AG10803 (cell line): ENCODE results near the gene FAM43A.

ENCODE experiments used
- DNase-seq: peaks from one replicate; pipeline ENCODE4 v3.0.0; 2010; ENCODE audit warnings: low read depth
- H3K4me3 ChIP-seq: 2 replicates; pipeline ENCODE4 v1.5.1; 2011; ENCODE audit warnings: mild to moderate bottlenecking, low read length, control low read depth
- CTCF ChIP-seq: conservative IDR thresholded peaks from 2 replicates; pipeline ENCODE4 v1.5.1; 2011; ENCODE audit warnings: mild to moderate bottlenecking, low read length, control low read depth, inconsistent platforms

Gene FAM43A

DNA sequence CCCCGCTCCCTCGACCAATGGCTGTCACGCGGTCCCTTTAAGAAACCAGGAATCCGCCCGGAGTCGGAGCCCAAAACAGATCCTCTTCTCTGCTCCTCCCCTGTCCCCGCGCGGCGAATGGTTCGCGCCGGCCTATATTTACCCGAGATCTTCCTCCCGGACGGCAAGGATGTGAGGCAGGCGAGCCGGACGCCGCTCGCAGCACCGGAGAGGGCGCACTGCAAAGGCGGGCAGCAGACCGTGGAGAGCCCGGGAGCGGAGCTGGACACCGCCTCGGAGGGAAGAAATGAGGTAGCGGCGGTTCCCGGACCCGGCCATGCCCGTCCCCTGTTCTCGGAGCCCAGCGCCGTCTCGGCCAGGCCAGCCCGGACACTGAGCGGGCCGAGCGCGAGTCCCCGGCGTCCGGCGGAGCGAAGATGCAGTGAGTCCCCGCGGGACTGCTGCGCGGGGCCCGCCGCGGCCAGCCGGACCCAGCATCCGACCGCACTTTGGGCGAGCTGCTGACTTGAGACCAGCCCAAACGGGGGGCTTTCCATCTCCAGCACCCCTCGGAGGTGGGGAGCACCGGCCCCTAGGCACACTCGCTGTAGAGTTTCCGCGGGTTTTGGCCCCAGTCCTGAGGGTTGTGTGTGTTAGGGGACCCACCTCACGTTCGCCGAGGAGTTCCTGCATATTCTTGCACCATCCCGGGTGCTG lies at the start of gene FAM43A:
FAM43A (plus strand) TSS at position 166 of the 696 bp plus-strand sequence. CDS start 944 bp downstream, outside the sequence.
- H3K4me3 ChIP-seq = peak within 1 kb of the TSS; percentile 83
- TF ChIP-seq CTCF = peak; percentile 17; the same call in 1 of the 2 replicates
- peak; percentile 97 for DNase-seq

DNA sequence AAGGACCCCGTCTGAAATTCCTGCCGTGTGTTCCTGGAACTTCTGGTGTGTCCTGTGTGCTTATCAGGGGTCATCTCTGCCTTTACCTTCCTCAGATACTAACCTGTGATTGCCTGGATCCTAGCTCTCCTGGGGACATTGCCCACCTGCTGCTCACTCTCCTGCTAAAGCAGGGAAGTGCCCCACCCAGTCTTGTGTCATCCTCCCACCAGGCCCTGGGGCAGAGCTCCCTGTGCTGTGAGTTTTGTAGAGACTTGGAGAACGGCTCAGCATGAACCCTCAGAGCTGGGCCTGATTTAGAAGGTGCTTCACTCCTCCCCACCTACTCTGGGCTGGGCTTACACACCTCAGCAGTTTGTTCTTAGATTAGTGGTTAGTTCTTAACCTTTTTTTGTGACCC lies 48.6 kb upstream of the FAM43A start:
- DNase-seq = no peak
- no peak overlapping the region for H3K4me3 ChIP-seq
- no peak for TF ChIP-seq CTCF

DNA sequence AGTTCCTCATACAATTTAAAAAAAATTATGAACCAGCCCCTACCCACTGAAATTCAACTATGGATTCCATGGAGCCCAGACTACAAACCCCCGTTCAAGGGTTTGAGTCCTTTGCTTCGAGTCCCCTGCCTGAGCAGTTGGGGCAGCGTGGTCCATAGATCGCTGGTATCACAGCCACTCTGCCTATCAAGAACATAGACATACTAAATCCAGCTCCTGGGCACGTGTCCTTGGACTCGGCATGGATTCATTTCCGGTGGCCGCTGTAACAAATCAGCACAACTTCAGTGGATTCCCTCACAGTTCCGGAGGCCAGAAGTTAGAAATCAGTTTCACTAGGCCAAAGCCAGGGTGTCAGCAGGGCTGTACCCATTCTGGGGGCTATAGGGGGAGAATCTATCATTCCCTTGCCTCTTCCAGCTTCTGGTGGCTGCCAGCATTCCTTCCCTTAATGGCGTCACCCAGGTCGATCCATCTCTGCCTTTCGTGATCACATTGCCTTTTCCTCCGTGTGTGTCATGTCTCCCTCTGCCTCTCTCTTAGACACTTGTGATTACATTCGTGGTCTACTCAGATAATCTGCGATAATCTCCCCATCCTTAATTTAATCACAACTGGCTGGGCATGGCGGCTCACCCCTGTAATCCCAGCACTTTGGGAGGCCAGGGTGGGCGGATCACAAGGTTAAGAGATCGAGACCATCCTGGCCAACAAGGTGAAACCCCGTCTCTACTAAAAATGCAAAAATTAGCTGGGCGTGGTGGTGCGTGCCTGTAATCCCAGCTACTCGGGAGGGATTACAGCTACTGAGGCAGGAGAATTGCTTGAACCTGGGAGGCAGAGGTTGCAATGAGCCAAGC lies 47.9 kb upstream of the FAM43A start:
- TF ChIP-seq CTCF = no peak
- H3K4me3 ChIP-seq = no peak overlapping the region
- DNase-seq = no peak

- no peak for TF ChIP-seq CTCF
- DNase-seq = no peak
- H3K4me3 ChIP-seq = no peak overlapping the region
Observed at GRCh38 chr3:194638991-194639605, 46.6 kb upstream of the FAM43A start.

- no peak for DNase-seq
- peak; percentile 37 for TF ChIP-seq CTCF
Observed at GRCh38 chr3:194640829-194641228, 44.9 kb upstream of the FAM43A start.

DNA sequence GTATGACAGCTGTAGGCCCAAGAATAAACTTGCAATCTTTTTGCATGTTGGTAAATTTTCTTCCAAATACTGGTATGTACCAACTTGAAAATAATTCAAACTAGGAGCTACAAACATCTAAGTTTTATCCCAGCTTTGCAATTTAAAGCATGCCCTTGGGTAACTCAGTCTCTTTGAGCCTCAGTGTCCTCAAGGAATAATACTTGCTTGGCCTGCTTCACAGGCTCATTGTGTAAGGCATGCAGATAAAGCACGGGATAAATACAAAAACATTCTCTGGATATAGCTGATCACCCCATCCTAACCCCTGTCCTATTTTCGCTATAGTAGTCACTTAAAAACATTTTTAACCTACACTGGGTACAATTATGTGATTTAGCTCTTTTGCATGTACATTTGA lies 42.9 kb upstream of the FAM43A start:
- DNase-seq = no peak
- TF ChIP-seq CTCF = no peak
- H3K4me3 ChIP-seq = no peak overlapping the region

More at GRCh38 chr3:194640829-194641228, 44.9 kb upstream of the FAM43A start:
- no peak overlapping the region for H3K4me3 ChIP-seq
